ENCODE measurements around the gene GPLD1.

DNA sequence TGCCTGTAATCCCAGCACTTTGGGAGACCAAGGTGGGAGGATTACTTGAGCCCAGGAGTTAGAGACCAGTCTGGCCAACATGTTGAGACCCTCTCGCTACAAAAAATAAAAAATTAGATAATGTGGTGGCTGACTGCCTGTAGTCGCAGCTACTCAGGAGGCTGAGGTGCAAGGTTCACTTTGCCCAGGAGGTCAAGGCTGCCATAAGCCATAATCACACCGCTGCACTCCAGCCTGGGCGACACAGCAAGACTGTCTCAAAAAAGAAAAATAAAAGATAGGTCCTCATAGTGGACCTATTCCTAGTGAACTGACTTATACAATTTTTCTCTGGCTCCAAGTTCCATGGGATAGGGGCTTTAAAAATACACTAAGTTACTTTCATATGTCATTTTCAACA is 44.8 kb downstream of the GPLD1 start:
- TF ChIP-seq, protein P1, sequence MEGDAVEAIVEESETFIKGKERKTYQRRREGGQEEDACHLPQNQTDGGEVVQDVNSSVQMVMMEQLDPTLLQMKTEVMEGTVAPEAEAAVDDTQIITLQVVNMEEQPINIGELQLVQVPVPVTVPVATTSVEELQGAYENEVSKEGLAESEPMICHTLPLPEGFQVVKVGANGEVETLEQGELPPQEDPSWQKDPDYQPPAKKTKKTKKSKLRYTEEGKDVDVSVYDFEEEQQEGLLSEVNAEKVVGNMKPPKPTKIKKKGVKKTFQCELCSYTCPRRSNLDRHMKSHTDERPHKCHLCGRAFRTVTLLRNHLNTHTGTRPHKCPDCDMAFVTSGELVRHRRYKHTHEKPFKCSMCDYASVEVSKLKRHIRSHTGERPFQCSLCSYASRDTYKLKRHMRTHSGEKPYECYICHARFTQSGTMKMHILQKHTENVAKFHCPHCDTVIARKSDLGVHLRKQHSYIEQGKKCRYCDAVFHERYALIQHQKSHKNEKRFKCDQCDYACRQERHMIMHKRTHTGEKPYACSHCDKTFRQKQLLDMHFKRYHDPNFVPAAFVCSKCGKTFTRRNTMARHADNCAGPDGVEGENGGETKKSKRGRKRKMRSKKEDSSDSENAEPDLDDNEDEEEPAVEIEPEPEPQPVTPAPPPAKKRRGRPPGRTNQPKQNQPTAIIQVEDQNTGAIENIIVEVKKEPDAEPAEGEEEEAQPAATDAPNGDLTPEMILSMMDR (conservative IDR thresholded peaks at IDR 0.05 in 1 of 2, IDR thresholded peaks at IDR 0.05 in 1 of 2; ENCODE audit: extremely low read depth in 1 of 2, insufficient read depth in 1 of 2, low read depth in 1 of 2, low read length in 2 of 2) = no peak
- TF ChIP-seq EZH2 (IDR thresholded peaks at IDR 0.05; ENCODE audit: borderline replicate concordance, low read length) = no peak

Data from mammary epithelial cell (primary cell).